Placental pericyte (primary cell): Measurements from ENCODE around the gene PRXL2B. TPM values are rescaled to one million over a fixed set of nuclear protein-coding genes. Genes with fewer than 3 reads are reported as not detected.

Source experiments
- total RNA-seq: library from RNA; depleted of rRNA; stranded (reverse); fragments of >200 nt; gene quantifications from 2 replicates; pipeline ENCODE4 v1.2.3, GENCODE V29; 2012

Gene PRXL2B
- 13.1 and 28.6 TPM in 2 replicates for total RNA-seq

GRCh38 chr1:2586154-2587070 lies at the start of gene PRXL2B:
Gene PRXL2B, plus strand, starts transcription at chr1:2586777. Its CDS starts 109 bp downstream, at chr1:2586886.

GRCh38 chr1:2556277-2556677 lies 30.3 kb upstream of the PRXL2B start, which contains the start of gene TNFRSF14:
Gene TNFRSF14, plus strand, starts transcription at chr1:2556371. Its CDS starts 294 bp downstream, at chr1:2556665.

GRCh38 chr1:2632561-2633361 lies 46.2 kb downstream of the PRXL2B start, which contains the start of gene MMEL1:
Gene MMEL1, minus strand, starts transcription at chr1:2633016. Its CDS starts 3,532 bp downstream, at chr1:2629484.

Other genes starting within 250 kb of the PRXL2B start
- 8.3 and 9.8 TPM in 2 replicates for gene MORN1, start 195.2 kb upstream of the PRXL2B start, total RNA-seq
- gene RER1, start 194.9 kb upstream of the PRXL2B start, total RNA-seq, result 121 and 123 TPM in 2 replicates
- gene PEX10, start 174.2 kb upstream of the PRXL2B start, total RNA-seq, result 34.8 and 38.2 TPM in 2 replicates
- gene PLCH2, start 110.5 kb upstream of the PRXL2B start, total RNA-seq, result under 0.01 TPM in 2 replicates
- gene PANK4, start 60.2 kb upstream of the PRXL2B start, total RNA-seq, result 25.8 and 46.8 TPM in 2 replicates
- not detected in 2 replicates for gene HES5, start 56.5 kb upstream of the PRXL2B start, total RNA-seq
- gene TNFRSF14, start 30.4 kb upstream of the PRXL2B start, total RNA-seq, result 19.5 and 31.1 TPM in 2 replicates
- not detected in 2 replicates for gene MMEL1, start 46.2 kb downstream of the PRXL2B start, total RNA-seq
- 0.22 and 0.29 TPM in 2 replicates for gene TTC34, start 214.9 kb downstream of the PRXL2B start, total RNA-seq